GM19351 (cell line): Measurements from ENCODE around the gene WIPF2.
"Not testable (repeated sequence)": the region's sequence is repeated elsewhere in the genome, so short reads cannot be mapped to it uniquely, and the experiment has no call there.

ENCODE experiments used
- ATAC-seq: cut with Tn5 transposase; IDR thresholded peaks from one replicate; pipeline ENCODE4 v1.9.1; 2021; ENCODE audit warnings: mild to moderate bottlenecking, moderate library complexity; ENCODE audit not compliant: unreplicated experiment

The WIPF2 gene

DNA sequence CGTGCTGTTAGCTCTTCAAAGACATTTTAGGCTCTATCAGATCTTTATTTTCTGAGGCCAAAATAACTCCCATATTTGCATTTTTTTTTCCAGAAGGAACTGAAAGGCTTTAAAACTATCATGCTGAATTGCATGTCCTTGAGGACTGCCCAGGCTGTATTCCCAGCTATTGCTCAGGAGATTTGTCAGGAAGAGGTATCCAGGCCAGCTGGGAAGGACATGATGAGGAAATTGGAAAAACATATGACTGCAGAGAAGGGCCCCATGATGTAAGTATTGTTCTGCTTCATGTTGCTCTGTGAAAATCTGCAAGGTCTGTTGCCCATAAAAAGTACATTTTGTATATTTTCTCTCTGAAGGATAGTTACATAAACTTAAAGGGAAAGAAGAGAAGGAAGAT lies 74.3 kb downstream of the WIPF2 start:
- ATAC-seq: no peak

DNA sequence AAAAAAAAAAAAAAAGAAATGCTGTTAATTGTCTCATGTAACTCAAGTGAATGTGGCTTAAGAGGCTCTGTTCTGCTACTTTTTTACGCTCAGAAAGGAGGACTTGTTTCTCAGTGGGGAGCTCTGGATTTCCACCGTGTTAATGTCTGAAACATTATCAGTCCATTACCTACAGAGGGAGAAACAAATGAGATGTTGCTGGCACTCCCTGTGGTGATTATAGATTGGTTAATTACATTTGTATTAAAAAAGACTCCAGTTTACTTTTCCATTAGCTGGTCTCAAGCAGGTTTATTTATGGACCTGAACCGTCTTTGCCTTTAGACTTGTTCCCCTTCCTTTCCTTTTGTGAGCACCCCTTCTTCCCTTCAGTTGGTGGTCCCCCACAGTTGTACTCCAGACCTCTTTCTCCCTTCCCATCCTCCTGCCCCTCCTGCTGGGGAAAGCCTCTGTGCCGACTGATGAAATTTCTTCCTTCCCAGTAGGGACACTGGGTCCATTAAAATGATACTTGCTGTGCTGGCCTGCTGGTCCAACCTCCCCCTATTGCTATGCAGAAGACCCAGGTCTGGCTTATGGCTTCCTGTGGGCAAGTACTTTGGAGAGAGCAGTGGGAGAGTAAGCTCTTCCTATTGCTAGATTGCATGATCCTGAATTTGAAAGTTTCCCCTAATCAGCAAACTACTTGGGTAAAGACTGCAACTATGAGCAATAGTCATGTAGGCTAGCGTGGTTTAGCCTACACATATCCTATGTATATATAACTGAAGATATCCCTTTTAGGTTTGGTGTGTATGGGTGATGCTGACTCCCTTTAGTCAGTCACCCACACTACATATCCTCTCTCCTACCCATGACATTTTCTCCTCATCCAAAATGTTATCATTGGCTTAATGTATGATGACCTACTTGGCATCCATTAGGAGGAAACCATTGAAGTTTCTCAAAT lies 76.7 kb downstream of the WIPF2 start:
- ATAC-seq: no peak

DNA sequence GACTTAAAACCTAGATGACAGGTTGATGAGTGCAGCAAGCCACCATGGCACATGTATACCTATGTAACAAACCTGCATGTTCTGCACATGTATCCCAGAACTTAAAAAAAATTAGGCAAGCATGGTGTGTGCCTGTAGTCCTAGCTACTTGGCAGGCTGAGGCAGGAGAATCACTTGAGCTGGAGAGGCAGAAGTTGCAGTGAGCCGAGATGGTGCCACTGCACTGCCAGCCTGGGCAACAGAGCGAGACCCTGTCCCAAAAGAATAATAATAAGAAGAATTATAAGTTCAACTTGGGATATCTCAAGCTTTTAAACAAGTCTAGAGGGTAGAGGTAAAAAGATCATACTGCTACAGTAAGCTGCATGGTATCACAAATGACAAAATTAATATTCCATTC lies 78.4 kb downstream of the WIPF2 start:
- ATAC-seq: no peak

DNA sequence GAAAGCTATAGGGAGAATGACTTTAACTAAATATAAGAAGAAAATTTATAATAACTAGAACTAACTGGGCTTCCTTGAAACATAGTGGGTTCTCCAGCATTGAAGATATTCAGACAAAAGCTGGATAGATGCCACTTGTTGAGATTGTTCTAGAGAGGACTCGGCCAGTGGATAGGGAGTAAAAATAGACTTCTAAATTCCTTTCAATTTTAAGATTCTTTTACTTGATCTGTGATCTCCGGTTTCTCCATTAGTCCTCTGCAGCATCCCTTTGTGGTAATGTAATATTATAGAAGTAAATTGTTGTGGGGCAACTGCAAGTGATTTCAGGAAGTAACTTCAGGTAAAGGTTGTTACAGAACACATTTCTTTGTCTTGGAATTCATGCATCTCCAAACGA lies 79.6 kb downstream of the WIPF2 start:
- ATAC-seq: no peak

DNA sequence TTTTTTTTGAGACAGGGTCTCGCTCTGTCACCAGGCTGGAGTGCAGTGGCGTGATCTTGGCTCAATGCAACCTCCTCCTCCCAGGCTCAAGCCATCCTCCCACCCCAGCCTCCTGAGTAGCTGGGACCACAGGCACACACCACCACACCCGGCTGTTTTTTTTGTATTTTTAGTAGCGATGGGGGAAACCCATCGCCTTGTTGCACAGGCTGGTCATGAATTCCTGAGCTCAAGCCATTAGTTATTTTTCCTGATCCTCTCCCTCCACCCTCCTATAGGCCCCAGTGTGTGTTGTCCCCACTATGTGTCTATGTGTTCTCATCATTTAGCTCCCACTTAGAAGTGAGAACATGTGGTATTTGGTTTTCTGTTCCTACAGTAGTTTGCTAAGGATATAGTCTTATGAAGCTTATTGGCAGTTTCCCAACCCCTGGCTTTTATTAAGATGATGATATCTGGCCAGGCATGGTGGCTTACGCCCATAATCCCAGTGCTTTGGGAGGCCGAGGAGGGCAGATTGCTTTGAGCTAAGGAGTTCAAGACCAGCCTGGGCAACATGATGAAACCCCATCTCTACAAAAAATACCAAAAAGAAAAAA lies 80.2 kb downstream of the WIPF2 start:
- not testable (repeated sequence) for ATAC-seq

DNA sequence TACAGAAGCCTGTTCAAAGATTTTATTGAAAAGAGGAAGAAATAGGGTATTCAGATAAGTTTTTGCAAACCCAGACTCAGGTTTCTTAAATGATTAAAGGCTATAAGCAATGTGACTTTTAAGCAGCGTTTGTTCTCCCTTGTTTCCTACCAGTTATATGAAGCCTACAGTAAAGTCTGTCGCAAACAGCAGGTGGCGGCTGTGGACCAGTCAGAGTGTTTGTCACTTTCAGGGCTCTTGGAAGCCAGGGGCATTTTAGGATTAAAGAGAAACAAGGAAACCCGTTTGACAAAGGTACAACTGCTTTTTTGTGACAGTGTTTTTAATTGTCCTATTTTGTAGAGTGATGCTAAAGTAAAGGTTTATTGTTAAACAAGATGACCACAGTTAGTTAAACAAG lies 82.2 kb downstream of the WIPF2 start:
- no peak for ATAC-seq

DNA sequence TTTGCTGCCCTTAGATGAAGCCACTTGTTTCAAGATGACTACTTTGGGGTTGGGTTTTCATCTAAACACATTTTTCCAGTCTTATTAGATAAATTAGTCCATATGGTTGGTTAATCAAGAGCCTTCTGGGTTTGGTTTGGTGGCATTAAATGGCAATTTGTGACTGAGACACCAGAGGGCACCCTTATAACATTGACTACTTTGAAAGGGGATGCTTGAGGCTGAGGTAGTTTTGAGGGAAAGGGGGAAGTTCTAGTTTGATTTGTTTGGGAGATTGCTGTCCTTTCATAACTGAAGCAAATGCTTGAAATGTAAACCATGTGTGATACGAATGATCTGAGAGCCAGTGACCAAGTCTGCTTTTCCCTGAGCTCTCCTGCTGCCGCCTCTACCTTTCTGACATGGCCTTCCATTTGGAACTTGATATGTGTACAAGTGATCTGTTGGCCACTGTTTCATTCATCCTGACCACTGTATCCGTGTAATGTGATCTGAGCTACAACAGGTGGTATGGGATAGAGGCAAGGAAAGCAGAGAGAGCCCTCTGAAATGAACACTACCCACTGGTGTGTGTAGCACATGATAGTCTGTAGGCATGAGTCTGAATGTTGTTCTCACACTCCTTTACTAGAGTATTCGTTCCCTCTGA lies 84.0 kb downstream of the WIPF2 start:
- no peak for ATAC-seq

DNA sequence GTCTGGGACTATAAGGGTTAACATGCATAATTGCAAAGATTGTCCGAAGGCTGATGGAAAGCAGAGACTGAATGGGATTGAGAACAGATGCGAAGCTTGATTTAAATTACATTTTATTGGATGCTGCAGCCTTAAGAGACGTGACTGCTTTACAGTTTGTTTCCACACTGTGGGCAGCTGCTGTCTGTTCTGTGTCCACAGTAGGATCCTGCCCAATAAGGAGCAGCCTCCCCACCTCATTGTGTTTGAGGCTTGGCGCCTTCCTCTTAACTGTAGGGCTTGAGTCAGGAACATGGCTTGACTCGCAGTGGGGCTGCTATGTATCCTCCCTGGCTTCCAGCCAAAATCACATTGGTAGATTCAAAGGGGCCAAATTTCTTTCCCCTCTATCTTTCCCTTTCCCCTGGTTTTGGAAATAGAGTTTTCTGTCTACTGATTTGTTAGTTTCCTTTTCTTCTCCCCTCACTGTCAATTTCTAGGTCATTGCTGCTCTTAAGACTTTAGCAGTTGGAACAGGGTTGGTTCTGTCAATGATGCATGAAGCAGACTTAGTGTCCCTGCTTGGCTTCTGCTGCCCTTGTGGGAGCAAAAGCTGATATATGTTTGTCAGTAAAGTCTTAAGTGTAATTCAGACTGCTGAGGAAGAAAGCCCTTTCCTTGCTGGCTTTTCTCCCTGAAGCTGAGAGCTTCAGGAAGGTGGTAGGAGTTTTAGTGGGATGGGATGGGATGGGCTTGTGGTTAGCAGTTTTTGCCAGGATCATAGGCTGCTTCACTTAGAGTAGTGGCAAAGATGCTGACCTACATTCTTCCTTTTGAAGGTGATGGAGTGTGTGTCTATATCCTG lies 84.8 kb downstream of the WIPF2 start:
- no peak for ATAC-seq

DNA sequence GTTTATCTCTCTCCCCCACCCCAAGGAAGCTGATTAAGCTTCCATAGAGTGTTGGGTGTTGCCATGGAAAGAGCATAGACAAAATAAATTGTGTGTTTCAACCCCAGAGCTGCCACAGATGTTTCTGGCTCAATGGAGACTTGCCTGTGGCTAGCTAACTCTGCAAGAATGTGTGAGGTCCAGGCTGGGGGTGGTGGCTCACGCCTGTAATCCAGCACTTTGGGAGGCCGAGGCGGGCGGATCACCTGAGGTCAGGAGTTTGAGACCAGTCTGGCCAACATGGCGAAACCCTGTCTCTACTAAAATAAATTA lies 85.4 kb downstream of the WIPF2 start:
- not testable (repeated sequence) for ATAC-seq

DNA sequence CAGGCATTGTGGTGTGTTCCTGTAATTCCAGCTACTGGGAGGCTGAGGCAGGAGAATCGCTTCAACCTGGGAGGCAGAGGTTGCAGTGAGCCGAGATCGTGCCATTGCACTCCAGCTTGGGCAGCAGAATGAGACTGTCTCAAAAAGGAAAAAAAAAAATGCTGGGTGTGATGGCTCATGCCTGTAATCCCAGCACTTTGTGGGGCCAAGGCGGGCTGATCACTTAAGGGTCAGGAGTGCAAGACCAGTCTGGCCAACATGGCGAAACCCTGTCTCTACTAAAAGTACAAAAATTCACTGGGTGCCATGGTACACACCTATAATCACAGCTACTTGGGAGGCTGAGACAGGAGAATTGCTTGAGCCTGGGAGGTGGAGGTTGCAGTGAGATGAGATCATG lies 85.8 kb downstream of the WIPF2 start:
- not testable (repeated sequence) for ATAC-seq

DNA sequence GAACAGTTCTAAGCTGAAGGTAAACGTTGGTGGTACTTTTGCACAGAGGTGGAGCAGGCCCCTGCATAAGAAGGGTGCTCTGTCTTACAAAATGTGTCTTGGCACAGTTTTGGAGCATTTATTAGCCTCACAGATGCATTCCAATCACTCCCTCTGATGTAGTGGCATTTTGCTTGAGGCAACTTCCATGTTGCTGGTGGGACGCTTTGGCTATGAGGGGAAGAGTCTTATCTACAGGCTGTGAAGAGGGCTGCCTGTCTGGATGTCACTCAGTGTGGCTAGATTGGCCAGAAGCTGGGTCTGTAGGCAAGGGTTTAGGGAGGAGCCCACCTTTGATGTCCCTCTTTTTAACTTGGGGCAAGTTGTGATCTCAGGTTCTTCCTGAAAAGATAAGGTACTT lies 87.3 kb downstream of the WIPF2 start:
- ATAC-seq: no peak

DNA sequence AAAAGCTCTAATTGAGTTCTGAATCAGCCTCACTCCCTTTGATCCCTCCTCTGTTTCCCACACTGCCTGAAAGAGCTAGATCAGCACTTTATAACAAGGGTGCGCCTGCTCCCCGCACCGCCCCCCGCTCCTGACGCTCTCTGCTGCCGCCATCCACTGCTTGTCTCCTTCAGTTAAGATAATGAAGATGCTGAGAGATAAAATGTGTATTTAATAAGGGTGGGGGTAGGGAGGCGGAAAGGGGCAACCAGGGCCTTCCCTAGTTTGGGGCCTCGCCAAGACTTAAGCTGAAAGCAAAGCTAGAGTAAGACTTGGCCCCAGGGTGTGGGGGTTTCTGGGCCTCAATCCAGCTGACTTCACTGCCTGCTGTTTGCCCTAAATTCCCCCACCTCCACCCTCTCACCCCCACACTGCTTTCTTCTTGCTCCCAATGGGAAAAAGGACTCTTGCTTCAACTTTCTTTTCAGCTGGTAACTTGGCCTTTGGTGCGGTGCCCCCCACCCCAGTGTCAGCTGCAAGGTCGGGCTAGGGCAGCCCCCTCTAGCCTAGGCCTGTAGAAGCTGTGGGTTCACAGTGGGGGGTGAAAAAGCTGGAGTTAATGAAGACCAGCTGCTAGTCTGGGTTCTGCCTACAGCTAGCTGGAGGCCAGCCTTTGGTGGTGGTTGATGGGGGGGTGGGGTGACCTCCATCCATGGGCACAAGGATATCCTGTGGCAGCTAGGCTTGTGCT lies 88.1 kb downstream of the WIPF2 start:
- ATAC-seq: no peak

DNA sequence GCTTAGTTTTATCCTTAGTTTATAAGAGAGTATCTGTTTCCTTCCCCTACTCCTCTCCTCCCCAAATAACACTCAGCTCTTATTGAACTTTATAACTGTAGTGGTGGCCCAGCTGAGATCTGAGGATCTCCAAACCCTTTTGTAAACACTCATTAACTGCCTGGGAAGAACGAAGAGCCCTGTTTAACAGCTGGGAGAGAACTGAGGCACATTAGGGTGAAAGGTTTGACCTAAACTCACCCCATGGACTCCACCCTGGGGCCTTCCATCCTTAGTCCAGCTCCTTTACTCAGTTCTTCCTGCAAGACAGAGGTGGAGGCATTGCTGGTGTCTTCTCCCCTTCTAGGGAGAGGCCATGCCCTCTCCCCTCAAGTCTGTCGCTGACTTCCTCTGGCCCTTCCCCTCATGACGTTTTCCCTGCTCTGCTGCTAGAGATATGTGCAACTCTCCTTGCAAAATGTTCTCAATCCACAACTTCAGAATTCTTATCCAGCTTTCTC lies 88.7 kb downstream of the WIPF2 start:
- no peak for ATAC-seq

DNA sequence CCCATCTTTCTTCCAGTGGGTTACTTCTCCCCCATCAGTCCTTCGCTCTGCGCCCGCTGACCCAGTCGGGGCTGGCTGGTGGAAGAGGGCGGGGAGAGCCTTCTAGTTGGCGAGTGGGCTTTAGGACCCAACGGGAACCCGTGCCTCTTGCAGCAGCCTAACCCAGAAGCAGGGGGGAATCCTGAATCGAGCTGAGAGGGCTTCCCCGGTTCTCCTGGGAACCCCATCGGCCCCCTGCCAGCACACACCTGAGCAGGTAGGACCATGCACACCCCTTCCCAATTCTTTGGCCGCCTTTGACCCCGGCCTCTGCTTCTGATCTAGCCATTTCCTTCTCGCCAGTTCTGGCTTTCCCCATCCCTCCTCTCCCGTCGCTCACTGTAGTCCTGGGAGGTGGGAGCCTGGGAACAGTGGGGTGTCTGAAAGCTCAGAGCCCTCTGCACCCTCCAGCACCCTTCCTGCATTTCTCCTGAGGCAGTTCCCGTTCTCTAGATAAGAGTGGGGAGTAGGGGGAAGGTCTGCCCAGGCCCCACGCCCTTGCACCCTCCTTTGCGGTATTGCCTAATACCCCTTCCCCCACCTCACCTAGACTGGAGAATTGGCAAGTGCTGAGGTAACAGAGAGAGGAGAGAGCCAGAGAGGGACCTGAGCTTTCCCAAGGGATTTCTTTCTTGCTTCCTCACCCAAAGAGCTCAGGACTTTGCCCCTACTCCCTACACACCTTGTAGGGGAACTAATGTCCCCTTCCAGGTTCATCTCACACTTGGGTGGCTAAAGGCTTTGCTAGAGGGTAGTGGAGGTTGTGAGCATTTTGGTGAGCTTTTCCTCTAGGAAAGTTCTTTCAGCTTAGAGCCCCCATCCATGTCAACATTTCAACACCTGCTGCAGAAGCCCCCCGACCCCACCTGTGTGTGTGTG lies 90.2 kb downstream of the WIPF2 start, which contains the start of gene RARA:
Gene RARA, plus strand, starts transcription at position 150 of the 918 bp plus-strand sequence. CDS start 22,039 bp downstream, outside the sequence.
- no peak for ATAC-seq

DNA sequence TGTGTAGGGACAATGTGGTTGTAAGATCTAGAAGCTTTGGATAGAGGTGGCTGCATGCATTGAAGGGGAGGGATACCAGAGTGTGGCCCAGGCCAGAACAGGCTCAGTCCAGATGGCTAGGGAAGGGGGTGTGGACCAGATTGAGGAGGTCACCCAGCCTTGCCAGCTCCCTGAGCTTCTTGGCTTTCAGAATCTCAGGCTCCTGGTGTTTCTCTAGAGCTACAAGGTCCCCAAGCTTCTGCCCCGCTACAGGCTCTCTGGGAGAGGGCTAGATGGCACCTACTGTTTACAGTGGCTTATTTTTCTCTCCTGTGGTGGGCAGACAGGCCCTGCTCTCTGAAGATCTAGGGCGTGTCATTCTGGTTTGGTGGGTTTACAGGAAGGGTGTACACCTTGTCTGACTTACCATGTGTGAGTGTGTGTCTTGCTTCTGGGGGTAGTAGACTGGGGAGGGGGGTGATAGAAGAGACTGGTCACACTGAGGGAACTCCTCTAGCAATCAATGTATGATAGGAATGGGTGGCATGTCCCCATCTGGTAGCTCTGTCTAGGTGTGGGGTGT lies 90.9 kb downstream of the WIPF2 start:
- no peak for ATAC-seq

DNA sequence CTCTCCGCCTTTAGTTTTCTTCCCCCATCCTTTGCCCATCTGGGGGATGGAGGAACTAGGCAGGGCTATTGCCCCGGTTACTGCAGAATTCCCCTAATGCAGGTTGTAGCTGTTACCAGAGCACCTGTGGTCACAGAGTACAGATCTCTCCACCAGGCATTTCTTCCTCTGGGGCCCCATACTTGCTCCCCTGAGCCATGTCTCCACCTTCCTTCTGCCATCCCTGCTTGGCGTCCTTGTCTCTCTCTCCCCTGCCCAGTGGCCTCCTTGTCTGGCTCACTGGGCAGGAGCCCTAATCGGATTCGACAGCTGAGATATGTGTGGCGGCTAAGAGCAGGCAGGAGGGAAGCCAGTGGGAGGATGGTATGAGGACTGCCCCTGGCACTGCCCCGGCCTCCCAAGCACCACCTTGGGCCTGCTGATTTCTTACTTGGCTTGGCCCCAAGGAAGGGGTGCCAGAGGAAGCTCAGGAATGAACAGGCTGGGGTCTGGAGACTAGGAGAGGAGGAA lies 91.8 kb downstream of the WIPF2 start:
- ATAC-seq: no peak

DNA sequence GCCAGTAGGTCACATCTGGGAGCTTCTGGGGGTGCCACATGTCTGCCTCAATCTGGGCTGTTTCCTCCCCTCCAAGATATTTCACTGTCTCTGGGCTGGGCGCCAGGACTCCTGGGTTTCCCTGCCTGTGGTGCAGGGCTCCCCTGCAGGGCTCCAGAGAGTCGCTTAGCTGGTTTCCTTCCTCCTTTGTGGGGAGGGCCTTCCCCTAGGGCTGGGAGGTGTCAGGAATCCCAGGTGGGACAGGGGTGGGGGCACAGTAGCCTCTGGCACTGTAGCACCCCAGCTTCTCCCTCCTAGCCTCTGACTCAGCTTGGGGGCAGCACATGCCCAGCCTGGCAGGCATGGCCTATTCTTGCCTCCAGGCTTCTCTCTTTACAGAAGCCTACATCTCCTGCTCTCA lies 92.5 kb downstream of the WIPF2 start:
- no peak for ATAC-seq

DNA sequence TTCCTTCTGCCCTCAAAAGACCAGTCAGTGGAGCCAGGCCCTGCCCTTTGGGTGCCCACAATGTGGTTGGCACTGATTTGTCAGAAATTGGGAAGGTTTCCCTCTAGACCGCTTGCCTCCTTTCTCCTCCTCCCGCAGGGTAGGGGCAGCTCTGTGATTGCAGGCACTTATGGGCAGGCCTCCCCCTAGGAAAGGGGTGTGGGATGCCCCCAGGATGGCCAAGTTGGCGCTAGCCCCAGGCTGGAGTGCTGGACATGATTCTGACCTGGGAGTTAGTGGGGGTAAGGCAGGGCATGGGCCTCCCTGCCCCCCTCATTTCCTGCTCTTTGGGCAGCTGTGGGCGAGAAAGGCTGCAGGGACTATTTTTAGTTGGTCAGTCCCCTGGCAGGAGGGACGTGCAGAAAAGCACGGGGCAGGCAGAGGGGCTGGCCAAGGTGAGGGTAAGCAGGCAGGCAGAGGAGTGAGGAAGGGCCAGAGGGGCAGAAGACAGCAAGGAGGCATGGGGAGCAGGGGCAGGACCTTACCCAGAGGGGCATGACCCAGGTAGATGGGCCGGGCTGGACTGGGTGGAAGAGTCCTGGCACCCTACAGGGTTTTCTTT lies 93.1 kb downstream of the WIPF2 start:
- no peak for ATAC-seq
